22Rv1 (cell line): ENCODE data around the gene MRPL33.

Source experiments
- ZFX ChIP-seq: fragments of 450-650 bp; IDR thresholded peaks from 2 replicates; pipeline ENCODE4 v1.6.1; 2017; ENCODE audit warnings: antibody characterized with exemption, borderline replicate concordance
- TF ChIP-seq, protein P1 (sequence below): fragments of 450-650 bp; IDR thresholded peaks from 2 replicates; pipeline ENCODE4 v1.5.1; 2017; ENCODE audit warnings: mild to moderate bottlenecking

DNA sequence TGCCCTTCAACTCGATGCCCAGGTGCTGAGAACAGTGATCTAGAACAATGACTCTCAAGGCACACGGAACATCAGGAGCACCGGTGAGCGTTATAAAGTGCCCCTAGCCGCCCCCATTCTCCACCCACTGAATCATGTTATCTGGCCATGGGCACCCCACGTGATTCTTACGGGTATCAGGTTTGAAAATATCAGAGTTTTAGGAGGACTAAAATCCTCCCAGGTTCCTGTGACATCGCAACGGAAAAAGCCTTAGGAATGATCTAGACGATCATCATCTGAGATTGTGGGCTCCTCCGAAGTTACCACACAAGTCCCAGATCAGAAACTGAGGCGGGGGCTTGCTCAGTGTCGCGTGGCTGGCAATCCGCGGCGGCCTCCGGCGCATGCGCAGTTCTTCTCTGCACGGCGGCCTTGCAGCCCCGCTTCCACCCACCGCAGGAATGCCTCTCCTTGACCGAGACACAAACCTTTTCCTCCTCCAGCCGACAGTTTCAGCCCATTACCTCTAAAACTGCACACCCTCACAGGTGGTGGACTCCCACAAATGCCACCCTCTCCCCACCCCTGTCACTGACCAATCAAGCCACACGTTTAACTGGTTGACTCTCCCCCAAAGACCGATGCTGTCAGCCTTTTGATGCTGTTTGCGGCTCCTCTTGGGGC is 5.8 kb upstream of the MRPL33 start:
- TF ChIP-seq, protein P1, sequence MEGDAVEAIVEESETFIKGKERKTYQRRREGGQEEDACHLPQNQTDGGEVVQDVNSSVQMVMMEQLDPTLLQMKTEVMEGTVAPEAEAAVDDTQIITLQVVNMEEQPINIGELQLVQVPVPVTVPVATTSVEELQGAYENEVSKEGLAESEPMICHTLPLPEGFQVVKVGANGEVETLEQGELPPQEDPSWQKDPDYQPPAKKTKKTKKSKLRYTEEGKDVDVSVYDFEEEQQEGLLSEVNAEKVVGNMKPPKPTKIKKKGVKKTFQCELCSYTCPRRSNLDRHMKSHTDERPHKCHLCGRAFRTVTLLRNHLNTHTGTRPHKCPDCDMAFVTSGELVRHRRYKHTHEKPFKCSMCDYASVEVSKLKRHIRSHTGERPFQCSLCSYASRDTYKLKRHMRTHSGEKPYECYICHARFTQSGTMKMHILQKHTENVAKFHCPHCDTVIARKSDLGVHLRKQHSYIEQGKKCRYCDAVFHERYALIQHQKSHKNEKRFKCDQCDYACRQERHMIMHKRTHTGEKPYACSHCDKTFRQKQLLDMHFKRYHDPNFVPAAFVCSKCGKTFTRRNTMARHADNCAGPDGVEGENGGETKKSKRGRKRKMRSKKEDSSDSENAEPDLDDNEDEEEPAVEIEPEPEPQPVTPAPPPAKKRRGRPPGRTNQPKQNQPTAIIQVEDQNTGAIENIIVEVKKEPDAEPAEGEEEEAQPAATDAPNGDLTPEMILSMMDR = no peak
- no peak for TF ChIP-seq ZFX
